ENCODE data around the gene TTC28. TPM values are rescaled to one million over a fixed set of nuclear protein-coding genes. Genes with fewer than 3 reads are reported as not detected.

The TTC28 gene
- total RNA-seq, 2 donors from 2014 or later, result 0.03 to 0.28 TPM

DNA sequence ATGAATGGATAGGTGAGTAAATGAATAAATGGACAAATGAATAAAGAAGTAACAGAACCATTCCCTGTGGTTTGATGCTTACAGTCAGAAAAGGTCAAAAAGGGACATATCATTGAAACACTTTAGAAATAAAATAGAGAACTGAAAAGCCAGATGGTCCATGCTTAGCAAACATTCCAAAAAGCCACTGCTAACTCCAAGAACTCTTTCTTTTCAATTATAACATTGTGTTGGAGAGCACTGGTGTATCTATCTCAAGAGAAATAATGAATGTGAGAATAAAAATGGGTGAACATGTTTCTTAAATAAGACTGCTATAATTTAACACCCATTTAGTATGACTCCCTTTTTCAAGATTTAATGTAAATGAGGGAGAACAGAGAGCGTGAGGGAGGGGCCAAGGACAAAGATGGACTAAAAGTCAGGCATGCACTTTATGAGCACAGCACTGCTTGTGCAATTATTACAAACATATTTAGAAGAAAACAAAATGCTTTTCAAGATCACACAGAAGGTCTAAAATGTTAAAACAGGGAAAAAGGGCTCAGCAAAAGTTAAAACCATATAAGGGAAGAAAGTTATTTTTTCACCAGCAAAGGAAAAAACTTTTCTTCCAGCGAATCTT lies 536.3 kb downstream of the TTC28 start:
- Mint-ChIP-seq H3K27me3 (peaks cover 25% of the 10 kb centered on the region), H3K36me3 (ENCODE audit: low read depth) (no peaks in the 10 kb centered on the region), H3K9me3 (no peaks in the 10 kb centered on the region), H3K4me3 (no peak overlapping the region), H3K27ac (no peak overlapping the region), H3K4me1 (no peaks in the 10 kb centered on the region)
- ATAC-seq (replicated peaks), result no peak

DNA sequence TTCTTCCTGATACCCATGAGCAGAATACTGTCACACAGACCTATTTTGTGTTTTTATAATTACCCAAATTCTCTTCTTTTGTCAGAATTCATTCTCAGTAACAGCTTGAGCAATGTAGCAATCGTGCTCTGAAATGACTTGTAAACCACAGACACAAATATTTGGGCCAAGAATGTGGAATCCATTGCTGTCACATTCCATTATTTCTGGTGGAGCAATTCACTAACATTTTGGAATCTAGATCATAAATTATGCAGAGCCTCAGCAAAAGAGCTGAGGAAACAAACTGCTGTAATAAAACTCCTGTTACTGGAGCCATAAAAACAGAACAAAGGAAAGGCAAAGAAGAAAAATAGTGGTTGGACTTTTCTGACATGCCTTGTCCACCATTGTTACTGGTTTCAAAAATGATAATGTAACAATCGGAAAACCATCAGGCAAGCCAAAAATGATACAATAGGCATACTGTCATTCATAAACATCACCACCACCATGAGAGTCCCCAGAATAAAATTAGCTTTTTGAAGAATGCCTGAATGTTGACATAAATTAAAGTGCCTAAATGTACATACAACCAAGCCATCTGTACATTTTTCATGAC lies 537.2 kb downstream of the TTC28 start:
- Mint-ChIP-seq H3K4me3 (no peak overlapping the region), H3K27me3 (peaks cover 25% of the 10 kb centered on the region), H3K4me1 (no peaks in the 10 kb centered on the region), H3K36me3 (ENCODE audit: low read depth) (no peaks in the 10 kb centered on the region), H3K9me3 (no peaks in the 10 kb centered on the region), H3K27ac (no peak overlapping the region)
- no peak for ATAC-seq (replicated peaks)

DNA sequence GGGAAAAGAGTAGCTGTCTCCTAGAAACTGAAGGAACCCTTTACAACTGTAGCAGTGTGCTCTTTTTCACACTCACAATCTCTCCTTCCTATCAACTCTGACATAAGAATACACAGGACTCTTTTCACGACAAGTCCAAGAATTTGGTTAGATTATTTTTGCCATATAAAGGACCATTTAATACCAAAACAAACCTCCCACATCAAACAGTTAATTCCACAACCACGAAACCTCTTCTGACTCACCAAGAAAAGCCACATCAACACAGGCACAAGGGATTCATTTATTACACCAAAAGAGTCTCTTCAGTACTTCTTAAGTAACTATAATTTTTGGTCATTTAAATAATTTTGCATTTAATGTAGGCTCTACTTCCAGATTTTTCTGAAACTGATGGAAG lies 538.0 kb downstream of the TTC28 start:
- H3K36me3 Mint-ChIP-seq (ENCODE audit: low read depth), result no peaks in the 10 kb centered on the region
- peaks cover 25% of the 10 kb centered on the region for H3K27me3 Mint-ChIP-seq
- no peak for ATAC-seq (replicated peaks)
- no peaks in the 10 kb centered on the region for H3K4me1 Mint-ChIP-seq
- no peak overlapping the region for H3K4me3 Mint-ChIP-seq
- no peaks in the 10 kb centered on the region for H3K9me3 Mint-ChIP-seq
- no peak overlapping the region for H3K27ac Mint-ChIP-seq

DNA sequence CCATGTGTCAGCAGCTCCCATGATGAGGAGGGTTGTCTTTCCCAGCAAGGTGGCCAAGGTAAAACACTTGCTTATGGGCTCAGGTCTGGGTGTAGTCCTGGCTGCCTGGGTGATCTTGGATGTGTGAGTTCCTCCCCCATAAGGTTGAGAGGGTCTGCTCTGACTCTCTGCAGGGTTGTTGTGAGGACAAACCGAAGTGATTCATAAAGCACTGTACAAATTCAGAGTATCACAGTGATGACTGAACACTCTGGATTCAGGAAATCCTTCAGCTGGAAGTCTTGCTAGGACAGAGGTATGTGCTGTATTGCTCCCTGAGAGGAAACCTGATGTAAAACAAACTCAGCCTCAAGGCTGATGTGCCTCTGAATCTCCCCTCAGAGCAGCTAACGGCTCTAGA lies 539.7 kb downstream of the TTC28 start:
- peaks cover 13% of the 10 kb centered on the region for H3K27me3 Mint-ChIP-seq
- no peak overlapping the region for H3K27ac Mint-ChIP-seq
- no peaks in the 10 kb centered on the region for H3K36me3 Mint-ChIP-seq (ENCODE audit: low read depth)
- no peak overlapping the region for H3K4me3 Mint-ChIP-seq
- no peaks in the 10 kb centered on the region for H3K4me1 Mint-ChIP-seq
- no peak for ATAC-seq (replicated peaks)
- H3K9me3 Mint-ChIP-seq, result no peaks in the 10 kb centered on the region

DNA sequence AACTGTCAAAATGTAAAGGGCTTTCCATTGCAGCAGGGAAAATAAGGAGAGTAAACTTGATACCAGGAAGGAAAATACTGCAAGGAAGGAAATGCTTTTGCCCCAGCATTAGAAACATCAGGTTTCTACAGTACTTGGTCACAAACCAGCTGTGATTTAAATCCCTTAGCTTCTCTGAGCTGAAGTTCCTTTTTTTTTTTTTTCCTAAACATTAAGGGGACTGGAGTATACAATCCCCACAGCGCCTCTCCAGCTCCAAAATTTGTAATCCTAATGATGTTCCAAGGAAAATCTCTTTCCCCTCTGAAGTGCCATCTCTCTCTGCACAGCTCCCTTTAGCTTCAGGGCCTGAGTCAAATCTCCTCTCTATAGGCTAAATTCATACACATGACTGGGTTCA lies 540.1 kb downstream of the TTC28 start:
- H3K4me1 Mint-ChIP-seq, result no peaks in the 10 kb centered on the region
- no peak for ATAC-seq (replicated peaks)
- no peak overlapping the region for H3K4me3 Mint-ChIP-seq
- no peaks in the 10 kb centered on the region for H3K36me3 Mint-ChIP-seq (ENCODE audit: low read depth)
- peaks cover 18% of the 10 kb centered on the region for H3K27me3 Mint-ChIP-seq
- H3K27ac Mint-ChIP-seq, result no peak overlapping the region
- no peaks in the 10 kb centered on the region for H3K9me3 Mint-ChIP-seq

DNA sequence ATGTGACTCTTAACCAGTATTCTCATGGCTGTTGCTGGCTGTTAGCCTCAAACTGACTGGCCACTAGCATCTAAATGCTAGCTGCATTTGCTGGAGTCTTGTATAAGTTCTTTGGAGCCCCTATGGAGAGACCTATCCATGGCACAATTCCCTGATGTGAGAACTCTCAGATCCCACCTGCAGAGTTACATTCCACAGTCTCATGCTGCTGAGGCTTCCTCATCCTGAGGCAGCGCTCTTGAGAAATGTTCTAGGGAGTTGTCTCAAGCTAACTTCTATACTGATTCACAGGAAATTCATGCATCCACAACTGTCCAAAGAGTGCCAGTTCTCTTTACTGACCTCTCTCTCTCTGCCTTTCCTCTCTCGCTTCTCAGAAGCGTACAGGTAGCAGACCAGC lies 542.6 kb downstream of the TTC28 start:
- Mint-ChIP-seq H3K27me3 (peaks cover 20% of the 10 kb centered on the region), H3K4me3 (no peak overlapping the region), H3K9me3 (no peaks in the 10 kb centered on the region), H3K36me3 (ENCODE audit: low read depth) (no peaks in the 10 kb centered on the region), H3K27ac (no peak overlapping the region), H3K4me1 (no peaks in the 10 kb centered on the region)
- ATAC-seq (replicated peaks), result no peak

DNA sequence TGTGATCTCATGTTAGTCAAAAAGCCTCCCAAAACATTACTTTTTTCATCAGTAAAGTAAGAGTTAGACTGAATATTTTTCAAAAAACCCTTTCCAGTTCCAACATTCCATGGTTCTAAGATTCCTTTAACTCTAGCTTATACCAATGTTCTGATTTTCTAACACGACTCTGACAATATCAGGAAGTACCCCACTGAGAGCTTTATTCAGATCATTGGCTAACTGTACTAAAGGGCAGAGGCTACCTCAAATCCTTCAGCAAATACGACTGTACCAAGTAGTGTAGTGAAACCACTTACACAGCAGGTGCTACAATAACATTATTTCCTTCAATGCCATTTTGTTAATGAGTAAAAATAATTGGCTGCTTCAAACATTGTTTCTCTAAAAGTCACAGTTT lies 547.2 kb downstream of the TTC28 start:
- H3K4me1 Mint-ChIP-seq, result no peaks in the 10 kb centered on the region
- no peak for ATAC-seq (replicated peaks)
- H3K4me3 Mint-ChIP-seq, result no peak overlapping the region
- peaks cover 24% of the 10 kb centered on the region for H3K27me3 Mint-ChIP-seq
- H3K9me3 Mint-ChIP-seq, result no peaks in the 10 kb centered on the region
- no peak overlapping the region for H3K27ac Mint-ChIP-seq
- no peaks in the 10 kb centered on the region for H3K36me3 Mint-ChIP-seq (ENCODE audit: low read depth)

DNA sequence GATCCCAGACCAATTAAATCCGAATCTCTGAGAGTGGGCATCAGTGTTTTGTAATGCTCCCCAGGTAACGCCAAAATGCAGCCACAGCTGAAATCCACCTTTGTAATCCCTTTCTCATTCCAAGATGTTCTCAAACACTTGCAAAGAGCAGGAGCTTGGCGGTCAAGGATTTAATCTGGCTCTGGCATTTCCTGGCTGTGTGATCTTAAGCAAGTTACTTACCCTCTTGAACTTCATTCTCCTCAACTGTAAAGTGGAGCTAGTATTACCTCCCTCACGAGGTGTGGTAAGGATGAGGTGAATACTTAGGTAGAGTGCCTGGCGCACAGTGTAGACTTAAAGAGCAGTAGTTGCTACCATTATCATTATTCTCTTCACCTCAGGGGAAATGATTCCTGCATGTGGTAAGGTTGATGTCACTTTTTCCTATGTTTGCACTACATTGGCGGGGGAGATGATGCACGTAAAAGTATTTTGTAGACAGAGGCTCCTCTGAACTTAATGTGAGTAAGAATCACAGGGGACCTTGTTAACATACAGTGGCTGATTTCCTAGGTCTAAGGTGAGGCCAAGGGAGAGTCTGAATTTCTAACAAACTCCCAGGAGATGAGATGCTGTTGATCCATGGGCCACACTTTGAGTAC lies 550.2 kb downstream of the TTC28 start:
- H3K4me1 Mint-ChIP-seq, result no peaks in the 10 kb centered on the region
- no peak for ATAC-seq (replicated peaks)
- H3K27ac Mint-ChIP-seq, result no peak overlapping the region
- no peak overlapping the region for H3K4me3 Mint-ChIP-seq
- H3K9me3 Mint-ChIP-seq, result no peaks in the 10 kb centered on the region
- H3K36me3 Mint-ChIP-seq (ENCODE audit: low read depth), result no peaks in the 10 kb centered on the region
- peaks cover 16% of the 10 kb centered on the region for H3K27me3 Mint-ChIP-seq

DNA sequence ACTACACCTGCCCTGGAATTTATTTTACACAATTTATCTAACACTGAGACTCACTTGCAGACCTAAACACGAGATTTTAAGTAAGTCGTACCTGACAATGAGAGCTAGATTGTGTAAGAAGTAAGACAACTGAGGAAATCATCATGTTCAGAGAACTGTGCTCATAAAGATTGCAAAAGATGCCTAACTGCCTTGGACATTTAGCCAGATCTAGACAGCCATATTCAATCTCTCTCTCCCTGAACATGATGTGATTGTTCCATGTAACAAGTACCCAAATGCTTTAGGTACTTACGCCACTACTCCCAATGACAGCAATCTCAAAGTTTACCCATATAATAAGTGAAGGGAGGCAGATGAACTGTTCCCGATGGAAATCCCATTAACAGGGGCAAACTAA lies 550.8 kb downstream of the TTC28 start:
- H3K27me3 Mint-ChIP-seq, result peaks cover 19% of the 10 kb centered on the region
- H3K36me3 Mint-ChIP-seq (ENCODE audit: low read depth), result no peaks in the 10 kb centered on the region
- H3K4me1 Mint-ChIP-seq, result no peaks in the 10 kb centered on the region
- no peak overlapping the region for H3K27ac Mint-ChIP-seq
- no peaks in the 10 kb centered on the region for H3K9me3 Mint-ChIP-seq
- no peak for ATAC-seq (replicated peaks)
- H3K4me3 Mint-ChIP-seq, result no peak overlapping the region

DNA sequence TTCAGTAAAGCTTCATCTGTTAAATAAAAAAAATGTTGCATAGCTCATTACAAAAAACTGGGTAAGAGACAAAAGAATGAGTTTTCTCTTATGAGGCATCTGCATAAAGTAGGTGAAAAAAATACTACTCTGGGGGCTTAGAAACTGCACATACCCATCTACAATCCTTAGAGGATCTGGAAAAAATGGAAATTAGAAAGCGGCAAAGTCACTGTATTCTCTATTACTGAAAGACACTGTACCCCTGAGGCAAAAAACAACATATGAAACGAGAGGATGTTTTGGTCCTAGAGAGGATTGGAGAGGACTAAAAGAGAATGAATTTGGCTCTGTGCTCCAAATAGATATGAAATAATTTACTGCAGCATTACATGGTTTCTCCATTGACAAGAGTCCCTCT lies 553.8 kb downstream of the TTC28 start:
- Mint-ChIP-seq H3K27ac (no peak overlapping the region), H3K9me3 (no peaks in the 10 kb centered on the region), H3K36me3 (ENCODE audit: low read depth) (no peaks in the 10 kb centered on the region), H3K4me1 (no peaks in the 10 kb centered on the region), H3K4me3 (no peak overlapping the region), H3K27me3 (peaks cover 12% of the 10 kb centered on the region)
- no peak for ATAC-seq (replicated peaks)

DNA sequence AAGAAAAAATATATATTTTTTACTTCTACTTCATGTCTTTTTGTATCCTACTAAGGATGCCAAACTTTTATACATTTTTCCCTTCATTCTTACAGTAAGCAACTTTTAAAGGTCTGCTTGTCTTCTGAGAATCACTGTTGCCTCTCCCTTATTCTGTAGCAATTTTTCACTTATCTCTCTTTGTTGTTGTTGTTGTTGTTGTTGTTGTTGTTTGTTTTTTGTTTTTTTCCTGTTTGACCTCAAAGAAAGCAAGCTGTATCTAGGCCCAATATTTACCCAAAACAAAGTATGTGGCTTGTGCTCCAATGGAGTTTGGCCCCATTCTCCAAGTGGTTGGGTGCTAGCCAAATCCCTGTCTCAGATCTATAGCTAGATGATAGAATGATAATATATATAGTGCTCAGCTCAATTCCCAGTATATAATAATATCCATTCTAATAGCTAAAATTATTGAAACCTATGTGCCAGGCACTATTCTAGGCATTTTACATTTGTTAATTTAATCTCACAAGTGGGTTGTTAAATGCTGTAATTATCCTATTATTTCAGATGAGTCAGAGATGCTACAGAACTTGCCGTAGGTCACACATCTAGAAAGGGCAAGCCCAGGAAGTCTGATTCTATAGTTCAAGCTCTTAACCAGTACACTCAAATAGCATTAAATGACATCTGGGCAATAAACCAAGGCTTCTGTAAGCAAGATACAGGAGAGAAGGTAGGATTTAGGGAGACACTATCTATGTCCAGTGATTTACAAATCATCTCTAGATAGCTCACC lies 555.5 kb downstream of the TTC28 start:
- H3K36me3 Mint-ChIP-seq (ENCODE audit: low read depth), result no peaks in the 10 kb centered on the region
- no peak overlapping the region for H3K27ac Mint-ChIP-seq
- H3K4me1 Mint-ChIP-seq, result no peaks in the 10 kb centered on the region
- peaks cover 4% of the 10 kb centered on the region for H3K27me3 Mint-ChIP-seq
- no peak overlapping the region for H3K4me3 Mint-ChIP-seq
- no peaks in the 10 kb centered on the region for H3K9me3 Mint-ChIP-seq
- ATAC-seq (replicated peaks), result no peak

DNA sequence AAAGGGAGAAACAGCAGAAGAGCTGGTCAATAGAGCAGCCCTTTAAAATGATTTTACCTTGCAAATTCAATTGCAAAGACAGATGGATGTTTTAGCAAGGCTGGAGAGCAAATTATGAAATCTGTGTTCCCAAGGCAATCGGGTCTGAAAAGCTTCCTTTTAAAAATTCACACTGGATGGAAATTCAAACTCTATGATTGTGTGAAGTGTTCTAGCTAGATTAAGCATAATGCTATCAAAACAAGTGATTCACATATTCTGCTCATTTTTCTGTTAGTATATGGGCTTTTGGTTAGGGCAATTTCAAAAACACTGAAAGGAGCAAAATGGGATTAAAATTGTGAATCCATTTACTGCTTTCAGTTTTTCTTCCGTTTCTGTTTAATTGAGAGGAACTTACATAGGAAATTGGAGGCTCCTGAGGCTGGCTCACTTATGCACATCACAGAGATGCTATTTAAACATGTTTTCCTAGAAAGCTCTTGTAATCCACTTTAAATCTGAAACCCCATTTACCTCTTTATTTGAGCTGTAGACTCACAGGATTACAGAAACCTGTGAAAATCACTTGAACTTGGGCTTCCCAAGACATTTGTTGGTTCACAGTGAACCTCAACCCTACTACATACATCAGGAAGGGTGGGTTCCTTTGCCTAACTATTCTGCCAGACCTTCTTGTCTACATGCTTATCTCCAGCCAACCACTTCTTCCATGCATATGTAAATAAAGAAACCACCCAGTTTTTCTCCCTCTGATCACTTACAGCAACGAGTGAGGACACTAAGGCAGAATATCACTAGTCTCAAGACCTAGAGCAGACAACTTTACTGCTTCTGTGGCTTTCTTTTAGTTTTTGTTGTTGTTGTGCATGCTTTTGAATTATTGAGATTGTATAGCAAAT lies 558.7 kb downstream of the TTC28 start:
- H3K4me1 Mint-ChIP-seq, result no peaks in the 10 kb centered on the region
- ATAC-seq (replicated peaks), result no peak

DNA sequence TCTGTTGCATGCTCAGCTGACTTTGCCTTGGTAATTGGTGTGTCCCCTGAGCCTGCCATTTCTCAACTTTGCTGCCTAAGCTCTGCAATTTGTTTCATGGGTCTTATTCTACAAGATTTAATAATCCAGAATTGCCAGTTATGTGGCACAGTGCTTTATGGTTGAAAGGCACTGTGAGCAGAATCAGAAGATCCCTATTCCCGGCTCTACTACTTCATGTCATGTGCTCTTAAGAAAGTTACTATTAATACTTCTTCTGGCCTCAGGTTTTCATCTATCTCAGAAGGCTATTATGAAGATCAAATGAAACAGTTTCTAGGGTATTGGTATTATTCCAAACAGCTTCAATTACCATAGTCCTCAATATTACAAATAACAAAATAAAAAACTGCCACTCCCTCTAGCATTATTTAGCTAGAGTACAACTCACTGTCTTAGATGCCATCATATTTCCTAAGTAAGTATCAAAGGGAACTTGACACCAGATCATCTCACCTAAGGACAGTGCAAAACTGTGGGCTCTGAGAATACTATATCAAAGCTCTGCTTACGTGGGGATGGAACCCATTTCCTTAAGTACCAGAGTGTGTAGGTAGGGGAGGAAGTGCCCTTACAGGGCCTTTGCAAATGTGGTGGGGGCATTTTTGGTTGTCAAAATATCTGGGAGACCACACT lies 560.5 kb downstream of the TTC28 start:
- Mint-ChIP-seq H3K36me3 (ENCODE audit: low read depth) (no peaks in the 10 kb centered on the region), H3K4me3 (no peak overlapping the region), H3K27ac (no peak overlapping the region), H3K27me3 (peaks cover 8% of the 10 kb centered on the region), H3K4me1 (no peaks in the 10 kb centered on the region), H3K9me3 (no peaks in the 10 kb centered on the region)
- no peak for ATAC-seq (replicated peaks)

More for the DNA sequence above, 558.7 kb downstream of the TTC28 start:
- Mint-ChIP-seq H3K9me3 (no peaks in the 10 kb centered on the region), H3K4me3 (no peak overlapping the region), H3K27me3 (peaks cover 9% of the 10 kb centered on the region), H3K27ac (no peak overlapping the region), H3K36me3 (ENCODE audit: low read depth) (no peaks in the 10 kb centered on the region)

Data from activated T-helper 17 cell treated with anti-CD3 and anti-CD28 coated beads, Interleukin-2, amount 50 U/mL, for 72 hours (primary cell).